CD4-positive, alpha-beta T cell (primary cell): Measurements from ENCODE around the gene EMC9. TPM values are rescaled to one million over a fixed set of nuclear protein-coding genes. Genes with fewer than 3 reads are reported as not detected.

Experiments used
- ATAC-seq: fragments of 200-7000 bp; cut with Tn5 transposase; one replicate; pipeline ENCODE4 v1.10.0; 2022; ENCODE audit warnings: mild to moderate bottlenecking; ENCODE audit not compliant: poor library complexity
- CTCF ChIA-PET: fragments of 350-600 bp; sonication (Branson Sonifier 250); formaldehyde crosslinking; loops from one replicate; lab custom pipeline; 2021; ENCODE audit warnings: antibody characterized with exemption, inconsistent platforms; lab: Charles Lee
- POLR2A ChIA-PET: fragments of 350-600 bp; sonication (Branson Sonifier 250); formaldehyde crosslinking; loops from one replicate; lab custom pipeline; 2021; ENCODE audit warnings: antibody characterized with exemption, inconsistent platforms; lab: Charles Lee
- DNase-seq, 14 experiments: peaks; one replicate each; pipeline ENCODE4 v3.0.0-alpha.2; 2013 to 2020; ENCODE audit warnings: mixed read lengths in 2 of 14
- H3K27ac ChIP-seq, 2 donors: one replicate each; pipeline versions ENCODE4 v1.5.1 to v1.7.0; 2013; ENCODE audit warnings: low read length in 2 of 2, low read depth in 1 of 2, mild to moderate bottlenecking in 1 of 2
- H3K27me3 ChIP-seq, 2 experiments: 1 replicate in 1 of 2; 2 replicates in 1 of 2; pipeline versions ENCODE4 v1.6.1 to v1.7.0; 2013; ENCODE audit warnings: low read length in 2 of 2, control low read depth in 1 of 2, mild to moderate bottlenecking in 1 of 2, moderate library complexity in 1 of 2; ENCODE audit not compliant: insufficient read depth in 2 of 2, control insufficient read depth in 1 of 2
- H3K36me3 ChIP-seq: one replicate; pipeline ENCODE4 v1.6.1; 2013; ENCODE audit warnings: low read length, control low read depth; ENCODE audit not compliant: insufficient read depth
- H3K4me1 ChIP-seq: one replicate; pipeline ENCODE4 v1.6.1; 2013; ENCODE audit warnings: low read length, control low read depth; ENCODE audit not compliant: insufficient read depth
- H3K4me3 ChIP-seq: one replicate; pipeline ENCODE4 v1.5.1; 2013; ENCODE audit warnings: mild to moderate bottlenecking, low read length, moderate library complexity
- H3K9me3 ChIP-seq, 2 experiments: 1 replicate in 1 of 2; 2 replicates in 1 of 2; pipeline versions ENCODE4 v1.6.1 to v1.7.0; 2013; ENCODE audit warnings: low read length in 2 of 2, mild to moderate bottlenecking in 2 of 2, control low read depth in 1 of 2, moderate library complexity in 1 of 2; ENCODE audit not compliant: control insufficient read depth in 1 of 2, insufficient read depth in 1 of 2
- H3K27ac Mint-ChIP-seq: one replicate; pipeline ENCODE4 v1.8.0; 2020; ENCODE audit warnings: mixed read lengths
- H3K27me3 Mint-ChIP-seq: one replicate; pipeline ENCODE4 v1.8.0; 2021; ENCODE audit warnings: mixed read lengths
- H3K36me3 Mint-ChIP-seq: one replicate; pipeline ENCODE4 v1.8.0; 2021; ENCODE audit warnings: low read depth, mixed read lengths
- H3K4me1 Mint-ChIP-seq: one replicate; pipeline ENCODE4 v1.8.0; 2021; ENCODE audit warnings: low read depth, mixed read lengths
- H3K4me3 Mint-ChIP-seq: one replicate; pipeline ENCODE4 v1.8.0; 2020; ENCODE audit warnings: mild to moderate bottlenecking, mixed read lengths
- H3K9me3 Mint-ChIP-seq: one replicate; pipeline ENCODE4 v1.8.0; 2020; ENCODE audit warnings: mixed read lengths
- intact Hi-C, 2 experiments: fragments of 100-400 bp; cut with DNase I in 1 of 2; cut with micrococcal nuclease in 1 of 2; formaldehyde crosslinking; loops; one replicate each; pipeline versions ENCODE4 v1.15.1 to v1.9.0; 2023 to 2025; cut with DNase I, micrococcal nuclease
- total RNA-seq, 174 experiments: library from RNA in 2 of 174; stranded (reverse) in 2 of 174; gene quantifications; one replicate each; pipeline ENCODE4 v1.2.3 and lab custom pipeline; 2021 to 2026
- TF ChIP-seq, protein P1 (sequence below): fragments of 200-600 bp; IDR thresholded peaks from one replicate; pipeline ENCODE4 v1.8.0; 2022; ENCODE audit warnings: antibody characterized with exemption, mild to moderate bottlenecking

The EMC9 gene
- total RNA-seq, 2 experiments from 2014 or later = 11.8 to 13.1 TPM

DNA sequence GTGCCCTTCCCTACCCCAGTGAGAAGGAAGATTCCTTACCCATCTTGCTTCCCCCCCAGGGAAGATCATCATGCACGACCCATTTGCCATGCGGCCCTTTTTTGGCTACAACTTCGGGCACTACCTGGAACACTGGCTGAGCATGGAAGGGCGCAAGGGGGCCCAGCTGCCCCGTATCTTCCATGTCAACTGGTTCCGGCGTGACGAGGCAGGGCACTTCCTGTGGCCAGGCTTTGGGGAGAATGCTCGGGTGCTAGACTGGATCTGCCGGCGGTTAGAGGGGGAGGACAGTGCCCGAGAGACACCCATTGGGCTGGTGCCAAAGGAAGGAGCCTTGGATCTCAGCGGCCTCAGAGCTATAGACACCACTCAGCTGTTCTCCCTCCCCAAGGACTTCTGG is 37.9 kb downstream of the EMC9 start:
- Mint-ChIP-seq H3K4me3 (no peak overlapping the region), H3K4me1 (peaks cover 2% of the 10 kb centered on the region), H3K27ac (no peak overlapping the region), H3K27me3 (no peaks in the 10 kb centered on the region), H3K9me3 (no peaks in the 10 kb centered on the region), H3K36me3 (peaks cover 41% of the 10 kb centered on the region)
- H3K9me3 ChIP-seq = no peaks in the 10 kb centered on the region
- CTCF ChIA-PET = interaction anchor here (1.4 kb wide), 1 partner anchor 13 kb away, joined by 4 read pairs; no protein-coding TSS in a partner anchor
- POLR2A ChIA-PET = interaction anchor here (1.7 to 2.2 kb wide), 2 partner anchors 11 kb away, joined by 5 to 14 read pairs; partner anchors contain the start of genes DCAF11 and NRL
- no peak overlapping the region for H3K4me3 ChIP-seq
- H3K27me3 ChIP-seq = no peaks in the 10 kb centered on the region
- TF ChIP-seq, protein P1, sequence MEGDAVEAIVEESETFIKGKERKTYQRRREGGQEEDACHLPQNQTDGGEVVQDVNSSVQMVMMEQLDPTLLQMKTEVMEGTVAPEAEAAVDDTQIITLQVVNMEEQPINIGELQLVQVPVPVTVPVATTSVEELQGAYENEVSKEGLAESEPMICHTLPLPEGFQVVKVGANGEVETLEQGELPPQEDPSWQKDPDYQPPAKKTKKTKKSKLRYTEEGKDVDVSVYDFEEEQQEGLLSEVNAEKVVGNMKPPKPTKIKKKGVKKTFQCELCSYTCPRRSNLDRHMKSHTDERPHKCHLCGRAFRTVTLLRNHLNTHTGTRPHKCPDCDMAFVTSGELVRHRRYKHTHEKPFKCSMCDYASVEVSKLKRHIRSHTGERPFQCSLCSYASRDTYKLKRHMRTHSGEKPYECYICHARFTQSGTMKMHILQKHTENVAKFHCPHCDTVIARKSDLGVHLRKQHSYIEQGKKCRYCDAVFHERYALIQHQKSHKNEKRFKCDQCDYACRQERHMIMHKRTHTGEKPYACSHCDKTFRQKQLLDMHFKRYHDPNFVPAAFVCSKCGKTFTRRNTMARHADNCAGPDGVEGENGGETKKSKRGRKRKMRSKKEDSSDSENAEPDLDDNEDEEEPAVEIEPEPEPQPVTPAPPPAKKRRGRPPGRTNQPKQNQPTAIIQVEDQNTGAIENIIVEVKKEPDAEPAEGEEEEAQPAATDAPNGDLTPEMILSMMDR = no peak
- intact Hi-C loops = loop anchor here in 1 of 2 experiments (5.0 kb wide), 1 partner anchor 471 kb away; no protein-coding TSS in a partner anchor
- peaks cover 49% of the 10 kb centered on the region for H3K36me3 ChIP-seq
- H3K4me1 ChIP-seq = peaks cover 3% of the 10 kb centered on the region
- DNase-seq = no peak
- H3K27ac ChIP-seq = no peak overlapping the region
- no peak for ATAC-seq

DNA sequence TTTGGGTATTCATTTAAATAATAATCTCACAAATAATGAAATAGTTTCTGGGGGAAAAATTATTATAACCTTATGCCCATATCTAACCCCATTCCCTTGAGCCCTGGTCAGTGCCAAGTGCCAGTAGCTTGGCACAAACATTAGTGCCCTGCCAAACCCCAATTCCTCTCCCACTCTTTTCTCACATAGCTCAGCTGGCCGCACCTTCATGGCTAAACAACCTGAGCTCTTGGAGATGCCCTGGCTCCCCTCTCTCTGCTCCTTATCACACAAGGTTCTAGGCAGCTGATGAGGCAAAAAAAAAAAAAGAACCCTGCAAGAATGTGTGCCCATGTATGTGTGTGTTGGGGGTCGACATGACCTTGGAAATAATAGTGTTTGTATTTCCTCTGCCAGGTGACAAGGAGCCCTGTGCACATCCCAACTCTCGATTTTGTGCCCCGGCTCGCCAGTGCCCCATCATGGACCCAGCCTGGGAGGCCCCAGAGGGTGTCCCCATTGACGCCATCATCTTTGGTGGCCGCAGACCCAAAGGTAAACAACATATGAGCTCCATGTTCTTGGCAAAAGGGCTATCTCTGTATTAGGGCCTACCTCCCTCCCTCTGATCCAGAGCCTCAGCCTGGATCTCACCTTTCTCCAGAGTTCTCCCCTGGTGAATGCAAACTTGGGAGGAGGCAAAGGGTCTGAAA is 38.9 kb downstream of the EMC9 start:
- Mint-ChIP-seq H3K9me3 (no peaks in the 10 kb centered on the region), H3K4me1 (no peaks in the 10 kb centered on the region), H3K4me3 (no peak overlapping the region), H3K27ac (no peak overlapping the region), H3K27me3 (no peaks in the 10 kb centered on the region), H3K36me3 (peaks cover 41% of the 10 kb centered on the region)
- H3K27me3 ChIP-seq = no peaks in the 10 kb centered on the region
- H3K27ac ChIP-seq = no peak overlapping the region
- DNase-seq = no peak
- POLR2A ChIA-PET = interaction anchor here (1.3 to 1.7 kb wide), 2 partner anchors 12 kb away, joined by 3 to 5 read pairs; partner anchors contain the start of genes DCAF11 and NRL
- intact Hi-C loops = loop anchor here in 1 of 2 experiments (5.0 kb wide), 1 partner anchor 470 kb away; no protein-coding TSS in a partner anchor
- H3K4me3 ChIP-seq = no peak overlapping the region
- peaks cover 53% of the 10 kb centered on the region for H3K36me3 ChIP-seq
- TF ChIP-seq, protein P1 = no peak
- H3K9me3 ChIP-seq = no peaks in the 10 kb centered on the region
- ATAC-seq = no peak
- no peaks in the 10 kb centered on the region for H3K4me1 ChIP-seq
- CTCF ChIA-PET = interaction anchor here (1.3 kb wide), 1 partner anchor 12 kb away, joined by 6 read pairs; no protein-coding TSS in a partner anchor

DNA sequence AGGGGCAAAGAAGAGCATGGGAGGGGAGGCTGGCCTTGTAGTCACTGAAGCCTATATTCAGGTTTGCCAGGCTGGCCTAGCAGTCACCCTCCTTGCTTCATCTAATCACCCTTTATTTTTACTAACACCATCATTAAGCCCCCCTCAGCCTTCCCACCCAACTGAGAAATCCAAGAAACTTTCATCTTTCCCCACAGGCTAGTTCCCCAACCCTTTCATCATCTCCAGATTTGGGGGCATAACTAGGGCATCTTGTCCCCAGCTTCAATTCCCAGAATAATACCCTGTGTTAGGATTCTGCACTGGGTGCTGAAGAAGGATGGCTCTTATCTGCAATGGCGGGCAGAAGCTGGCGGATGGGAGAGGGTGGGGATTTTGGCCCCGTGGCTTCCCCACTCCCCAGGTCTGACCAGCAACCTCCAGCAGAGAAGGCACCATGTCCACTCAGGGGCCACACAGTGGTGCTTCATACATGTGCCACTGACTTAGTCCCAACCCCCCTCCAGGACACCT is 40.4 kb downstream of the EMC9 start:
- intact Hi-C loops = loop anchor here in 1 of 2 experiments (5.0 kb wide), 1 partner anchor 469 kb away; no protein-coding TSS in a partner anchor
- Histone ChIP-seq H3K4me3 (no peak overlapping the region), H3K36me3 (peaks cover 56% of the 10 kb centered on the region), H3K27ac (no peak overlapping the region), H3K4me1 (no peaks in the 10 kb centered on the region), H3K27me3 (no peaks in the 10 kb centered on the region), H3K9me3 (no peaks in the 10 kb centered on the region)
- ATAC-seq (no peak), DNase-seq (no peak)
- no peak overlapping the region for H3K27ac Mint-ChIP-seq
- ChIA-PET CTCF (interaction anchor here (2.2 kb wide), 1 partner anchor 8 kb away, joined by 5 read pairs; no protein-coding TSS in a partner anchor), POLR2A (interaction anchor here (1.3 kb wide), 1 partner anchor 10 kb away, joined by 3 read pairs; no protein-coding TSS in a partner anchor)
- peaks cover 41% of the 10 kb centered on the region for H3K36me3 Mint-ChIP-seq
- TF ChIP-seq, protein P1 = no peak
- H3K9me3 Mint-ChIP-seq = no peaks in the 10 kb centered on the region
- no peaks in the 10 kb centered on the region for H3K27me3 Mint-ChIP-seq
- H3K4me3 Mint-ChIP-seq = no peak overlapping the region
- peaks cover 8% of the 10 kb centered on the region for H3K4me1 Mint-ChIP-seq
